ENCODE results near the gene ALDH3A1. TPM values are rescaled to one million over a fixed set of nuclear protein-coding genes. Genes with fewer than 3 reads are reported as not detected.

ALDH3A1 gene
- total RNA-seq, 4 donors from 2014 or later: 1.1 to 3.4 (median 2.4) TPM; not detected in 1

DNA sequence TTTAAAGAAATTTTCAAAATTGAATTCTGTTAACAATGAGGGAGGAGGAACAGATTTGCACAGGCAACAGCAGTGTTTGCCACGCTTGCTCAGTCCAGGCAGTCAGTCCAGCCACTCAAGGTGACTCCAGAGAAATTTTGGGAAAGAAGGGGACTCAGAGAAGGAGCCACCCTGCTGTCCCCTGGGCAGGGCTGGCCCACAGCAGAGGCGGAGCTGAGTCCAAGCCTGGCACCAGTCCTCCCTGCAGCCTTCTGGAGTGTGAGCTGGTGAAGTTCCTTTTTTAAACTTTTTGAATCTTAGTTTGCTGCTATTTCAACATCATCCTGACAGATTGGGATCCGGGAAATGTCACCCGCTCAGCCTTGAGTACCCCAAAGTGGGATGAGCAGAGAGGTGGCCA lies 17.3 kb downstream of the ALDH3A1 start:
- TF ChIP-seq, protein P1, sequence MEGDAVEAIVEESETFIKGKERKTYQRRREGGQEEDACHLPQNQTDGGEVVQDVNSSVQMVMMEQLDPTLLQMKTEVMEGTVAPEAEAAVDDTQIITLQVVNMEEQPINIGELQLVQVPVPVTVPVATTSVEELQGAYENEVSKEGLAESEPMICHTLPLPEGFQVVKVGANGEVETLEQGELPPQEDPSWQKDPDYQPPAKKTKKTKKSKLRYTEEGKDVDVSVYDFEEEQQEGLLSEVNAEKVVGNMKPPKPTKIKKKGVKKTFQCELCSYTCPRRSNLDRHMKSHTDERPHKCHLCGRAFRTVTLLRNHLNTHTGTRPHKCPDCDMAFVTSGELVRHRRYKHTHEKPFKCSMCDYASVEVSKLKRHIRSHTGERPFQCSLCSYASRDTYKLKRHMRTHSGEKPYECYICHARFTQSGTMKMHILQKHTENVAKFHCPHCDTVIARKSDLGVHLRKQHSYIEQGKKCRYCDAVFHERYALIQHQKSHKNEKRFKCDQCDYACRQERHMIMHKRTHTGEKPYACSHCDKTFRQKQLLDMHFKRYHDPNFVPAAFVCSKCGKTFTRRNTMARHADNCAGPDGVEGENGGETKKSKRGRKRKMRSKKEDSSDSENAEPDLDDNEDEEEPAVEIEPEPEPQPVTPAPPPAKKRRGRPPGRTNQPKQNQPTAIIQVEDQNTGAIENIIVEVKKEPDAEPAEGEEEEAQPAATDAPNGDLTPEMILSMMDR (IDR thresholded peaks at IDR 0.05; ENCODE audit: low read depth): no peak

DNA sequence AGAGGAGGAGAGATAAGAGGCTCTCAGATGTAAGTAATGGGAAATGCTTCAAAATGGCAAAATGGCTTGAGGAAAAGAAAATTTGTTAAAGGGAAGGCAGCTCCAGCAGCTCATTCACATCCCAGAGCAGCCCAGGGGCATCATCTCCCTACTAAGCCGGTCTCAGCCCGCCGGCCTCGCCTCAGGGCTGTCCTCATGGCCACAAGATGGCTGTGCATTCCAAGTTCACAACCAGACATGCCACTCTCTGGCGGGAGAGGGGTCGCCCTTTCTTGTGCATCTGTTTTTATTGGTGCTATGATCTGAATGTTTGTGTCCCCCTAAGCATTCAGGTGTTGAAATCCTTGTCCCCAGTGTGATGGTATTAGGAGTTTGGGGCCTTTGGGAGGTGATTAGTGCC lies 18.2 kb downstream of the ALDH3A1 start:
- TF ChIP-seq, protein P1 (IDR thresholded peaks at IDR 0.05; ENCODE audit: low read depth): no peak

GRCh38 chr17:19728084-19728495 lies 20.0 kb downstream of the ALDH3A1 start:
- TF ChIP-seq, protein P1 (IDR thresholded peaks at IDR 0.05; ENCODE audit: low read depth): no peak

DNA sequence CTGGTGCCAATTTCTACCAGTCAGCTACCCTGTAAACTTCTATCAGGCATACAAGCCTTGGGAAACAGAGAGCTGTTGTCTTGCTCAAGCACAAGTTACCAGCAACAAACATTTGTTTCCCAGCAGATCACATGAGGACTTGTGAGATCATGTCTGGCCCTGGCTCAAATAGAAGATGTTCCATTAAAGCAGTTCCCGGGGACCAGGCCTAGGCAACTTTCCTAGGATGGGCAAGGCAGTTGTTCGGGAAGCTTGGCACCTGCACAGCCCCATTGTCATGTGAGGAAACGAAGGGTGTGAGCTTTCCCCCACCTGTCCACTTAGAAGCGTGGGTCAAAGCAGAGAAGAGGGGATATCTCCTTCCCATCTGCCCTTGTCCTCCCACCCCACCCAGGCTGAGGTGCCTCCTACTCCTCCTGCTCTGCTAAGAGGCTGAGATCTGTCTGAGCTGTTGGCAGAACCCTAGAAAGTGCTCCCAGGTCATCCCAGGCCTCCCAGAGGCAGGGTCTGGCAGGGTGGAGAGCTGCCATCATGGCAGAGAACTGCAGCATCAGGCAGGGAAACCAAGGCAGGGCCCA lies 20.5 kb downstream of the ALDH3A1 start:
- TF ChIP-seq, protein P1 (IDR thresholded peaks at IDR 0.05; ENCODE audit: low read depth): no peak

DNA sequence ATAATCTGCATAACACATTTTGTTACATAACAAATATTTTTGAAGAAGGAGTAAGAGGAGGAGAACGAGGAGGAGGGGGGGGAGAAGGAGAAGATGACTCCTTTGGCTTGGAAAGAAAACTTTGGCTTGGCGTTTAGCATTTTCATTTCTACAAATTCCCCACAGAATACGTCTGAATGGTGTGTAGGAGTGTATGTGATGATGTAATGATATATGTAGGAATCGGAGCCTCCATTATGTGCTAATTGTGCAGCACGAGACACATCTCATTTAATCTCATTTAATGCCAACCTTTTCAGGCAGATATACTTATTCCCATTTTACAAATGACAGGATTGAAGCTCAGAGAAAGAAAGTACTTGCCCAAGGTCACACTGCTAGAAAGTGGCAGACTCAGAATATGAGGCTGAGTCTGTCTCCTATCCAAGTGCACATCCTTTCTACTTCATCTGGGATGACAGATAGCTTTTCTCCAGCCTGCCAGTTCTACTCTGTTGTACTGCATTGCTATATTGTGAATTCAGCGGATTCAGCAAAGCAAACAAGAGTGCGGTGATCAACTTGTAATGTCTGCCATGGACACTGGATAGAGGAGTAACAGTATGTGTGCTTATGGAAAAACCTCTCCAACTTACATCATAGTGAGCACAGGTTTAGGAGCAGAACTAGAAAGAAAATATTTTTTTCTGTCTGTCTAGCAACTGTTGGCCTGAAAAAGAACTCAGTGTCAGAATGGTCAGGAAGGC lies 21.3 kb downstream of the ALDH3A1 start:
- TF ChIP-seq, protein P1 (IDR thresholded peaks at IDR 0.05; ENCODE audit: low read depth): no peak

DNA sequence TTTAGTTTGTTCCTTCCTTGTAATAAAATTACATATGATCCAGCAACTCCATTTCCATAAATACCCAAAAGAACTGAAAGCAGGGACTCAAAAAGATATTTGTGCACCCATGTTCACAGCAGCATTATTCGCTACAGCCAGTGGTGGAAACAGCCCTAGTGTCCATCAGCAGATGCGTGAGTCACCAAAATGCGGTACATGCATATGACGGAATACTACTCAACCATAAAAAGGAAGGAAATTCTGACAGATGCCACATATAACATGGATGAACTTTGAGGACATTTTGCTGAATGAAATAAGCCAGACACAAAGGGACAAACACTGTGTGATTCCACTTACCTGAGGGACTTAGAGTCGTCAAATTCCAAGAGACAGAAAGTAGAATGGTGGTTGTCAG lies 22.6 kb downstream of the ALDH3A1 start:
- TF ChIP-seq, protein P1 (IDR thresholded peaks at IDR 0.05; ENCODE audit: low read depth): no peak

DNA sequence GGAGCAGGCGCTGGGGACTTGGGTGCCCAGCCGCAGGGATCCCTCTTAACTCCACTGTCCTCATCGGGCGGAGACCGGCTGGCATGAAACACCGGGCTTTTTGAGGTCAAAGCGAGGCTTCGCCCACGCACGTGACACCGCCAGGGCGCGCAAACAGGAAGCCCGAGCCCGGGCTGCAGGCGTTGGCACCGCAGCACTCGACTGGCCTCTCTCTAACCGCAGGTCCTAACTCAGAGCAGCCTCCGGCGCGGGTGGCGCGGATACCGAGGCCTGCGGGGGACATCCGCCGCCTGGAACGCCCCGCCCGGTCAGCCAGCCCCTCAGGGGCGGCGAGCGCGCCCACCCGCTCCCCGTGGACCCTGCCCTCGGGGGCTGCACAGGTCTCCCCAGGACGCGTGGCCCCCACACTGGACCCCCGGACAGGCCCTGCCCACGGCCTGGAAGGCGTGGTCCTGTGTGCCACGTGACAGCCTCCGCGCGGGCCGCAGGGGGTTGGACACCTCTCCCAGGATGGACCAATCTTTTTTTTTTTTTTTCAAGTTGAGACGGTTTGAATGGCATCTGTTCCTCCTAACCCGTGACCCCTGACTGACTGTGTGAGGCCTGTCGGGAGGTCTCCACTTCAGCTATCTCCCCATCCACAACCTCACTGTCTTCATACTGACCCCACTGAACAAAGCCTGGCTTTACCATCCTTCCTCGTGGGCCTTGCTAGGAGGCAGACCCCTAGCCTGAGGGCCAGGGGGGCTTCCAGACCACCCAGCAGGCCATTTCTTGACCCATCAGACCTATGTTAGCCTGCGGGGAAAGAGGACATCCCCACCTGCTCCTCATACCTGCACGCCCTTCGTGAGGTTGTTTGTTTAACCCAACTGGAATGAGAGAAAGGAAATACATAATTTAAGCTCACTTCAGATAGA lies 23.3 kb downstream of the ALDH3A1 start:
- TF ChIP-seq, protein P1 (IDR thresholded peaks at IDR 0.05; ENCODE audit: low read depth): no peak
